Stomach smooth muscle (tissue), 2 donors: ENCODE data around the gene KCNN2.

Experiments
- H3K27ac ChIP-seq: one replicate; pipeline ENCODE4 v1.7.0; 2013; ENCODE audit warnings: mild to moderate bottlenecking, low read length, inconsistent platforms
- H3K27me3 ChIP-seq, 2 donors: one replicate each; pipeline ENCODE4 v1.7.0; 2013; ENCODE audit warnings: low read length in 2 of 2; ENCODE audit not compliant: insufficient read depth in 2 of 2, control insufficient read depth in 1 of 2
- H3K36me3 ChIP-seq, 2 donors: one replicate each; pipeline ENCODE4 v1.7.0; 2013; ENCODE audit warnings: low read length in 2 of 2; ENCODE audit not compliant: control insufficient read depth in 2 of 2, insufficient read depth in 2 of 2
- H3K4me1 ChIP-seq: one replicate; pipeline ENCODE4 v1.7.0; 2013; ENCODE audit warnings: low read length; ENCODE audit not compliant: control insufficient read depth, insufficient read depth
- H3K4me3 ChIP-seq, 2 donors: one replicate each; pipeline ENCODE4 v1.7.0; 2013; ENCODE audit warnings: low read length in 2 of 2
- H3K9ac ChIP-seq, 2 donors: one replicate each; pipeline ENCODE4 v1.7.0; 2013; ENCODE audit warnings: low read length in 2 of 2, mild to moderate bottlenecking in 1 of 2
- H3K9me3 ChIP-seq, 2 donors: one replicate each; pipeline ENCODE4 v1.7.0; 2013; ENCODE audit warnings: low read length in 2 of 2; ENCODE audit not compliant: control insufficient read depth in 2 of 2
- donor health status: healthy.
- donor health status: Pancreatic carcinoma.

The KCNN2 gene

GRCh38 chr5:114362197-114362976 is 517 bp downstream of the KCNN2 start:
- Histone ChIP-seq H3K9me3 (no peaks in the 10 kb centered on the region), H3K36me3 (no peaks in the 10 kb centered on the region), H3K4me3 (peak overlapping the region; percentile 72 to 83), H3K27me3 (peaks cover 2 to 25% of the 10 kb centered on the region in 2 donors), H3K4me1 (peaks cover 23% of the 10 kb centered on the region), H3K9ac (no peak overlapping the region), H3K27ac (peak overlapping the region; percentile 18)

GRCh38 chr5:114362977-114363761 is 1.3 kb downstream of the KCNN2 start:
- Histone ChIP-seq H3K27me3 (peaks cover 2 to 25% of the 10 kb centered on the region in 2 donors), H3K4me1 (peaks cover 23% of the 10 kb centered on the region), H3K9me3 (no peaks in the 10 kb centered on the region), H3K9ac (no peak overlapping the region), H3K4me3 (peak overlapping the region; percentile 72 to 83), H3K36me3 (no peaks in the 10 kb centered on the region), H3K27ac (no peak overlapping the region)

GRCh38 chr5:114363837-114364236 is 2.0 kb downstream of the KCNN2 start:
- H3K27ac ChIP-seq, result no peak overlapping the region
- no peak overlapping the region for H3K9ac ChIP-seq
- peaks cover 2 to 25% of the 10 kb centered on the region in 2 donors for H3K27me3 ChIP-seq
- H3K4me1 ChIP-seq, result peaks cover 23% of the 10 kb centered on the region
- no peaks in the 10 kb centered on the region for H3K9me3 ChIP-seq
- no peaks in the 10 kb centered on the region for H3K36me3 ChIP-seq
- H3K4me3 ChIP-seq, result peak overlapping the region; percentile 72 to 83

- Histone ChIP-seq H3K27ac (no peak overlapping the region), H3K27me3 (peaks cover 0 to 11% of the 10 kb centered on the region in 2 donors), H3K9me3 (no peaks in the 10 kb centered on the region)
These were observed 5.2 kb downstream of the KCNN2 start for GRCh38 chr5:114367029-114367428.

GRCh38 chr5:114369680-114370417 is 8.0 kb downstream of the KCNN2 start:
- no peak overlapping the region for H3K4me3 ChIP-seq
- no peaks in the 10 kb centered on the region for H3K36me3 ChIP-seq
- H3K9me3 ChIP-seq, result no peaks in the 10 kb centered on the region
- no peak overlapping the region for H3K9ac ChIP-seq
- H3K4me1 ChIP-seq, result no peaks in the 10 kb centered on the region
- H3K27me3 ChIP-seq, result peaks cover 0 to 3% of the 10 kb centered on the region in 2 donors
- no peak overlapping the region for H3K27ac ChIP-seq

More at GRCh38 chr5:114367029-114367428, 5.2 kb downstream of the KCNN2 start:
- H3K36me3 ChIP-seq, result no peaks in the 10 kb centered on the region
- H3K4me3 ChIP-seq, result no peak overlapping the region
- peaks cover 18% of the 10 kb centered on the region for H3K4me1 ChIP-seq
- no peak overlapping the region for H3K9ac ChIP-seq

GRCh38 chr5:114377050-114377844 is 15.4 kb downstream of the KCNN2 start:
- Histone ChIP-seq H3K36me3 (no peaks in the 10 kb centered on the region), H3K27me3 (no peaks in the 10 kb centered on the region), H3K9me3 (no peaks in the 10 kb centered on the region), H3K27ac (no peak overlapping the region), H3K4me1 (no peaks in the 10 kb centered on the region), H3K4me3 (no peak overlapping the region), H3K9ac (no peak overlapping the region)

GRCh38 chr5:114377946-114378345 is 16.1 kb downstream of the KCNN2 start:
- Histone ChIP-seq H3K27ac (no peak overlapping the region), H3K36me3 (no peaks in the 10 kb centered on the region), H3K9ac (no peak overlapping the region), H3K9me3 (no peaks in the 10 kb centered on the region), H3K4me3 (no peak overlapping the region), H3K27me3 (no peaks in the 10 kb centered on the region), H3K4me1 (no peaks in the 10 kb centered on the region)

GRCh38 chr5:114380721-114381120 is 18.9 kb downstream of the KCNN2 start:
- Histone ChIP-seq H3K4me3 (no peak overlapping the region), H3K27ac (no peak overlapping the region), H3K9ac (no peak overlapping the region), H3K9me3 (no peaks in the 10 kb centered on the region), H3K36me3 (no peaks in the 10 kb centered on the region), H3K27me3 (no peaks in the 10 kb centered on the region), H3K4me1 (no peaks in the 10 kb centered on the region)

GRCh38 chr5:114387433-114387832 is 25.6 kb downstream of the KCNN2 start:
- no peak overlapping the region for H3K4me3 ChIP-seq
- H3K9me3 ChIP-seq, result no peaks in the 10 kb centered on the region
- no peaks in the 10 kb centered on the region for H3K4me1 ChIP-seq
- H3K9ac ChIP-seq, result no peak overlapping the region
- no peaks in the 10 kb centered on the region for H3K36me3 ChIP-seq
- H3K27ac ChIP-seq, result no peak overlapping the region
- no peaks in the 10 kb centered on the region for H3K27me3 ChIP-seq

- H3K4me1 ChIP-seq, result no peaks in the 10 kb centered on the region
These were observed 28.6 kb downstream of the KCNN2 start for GRCh38 chr5:114390431-114390830.

More at GRCh38 chr5:114390431-114390830, 28.6 kb downstream of the KCNN2 start:
- Histone ChIP-seq H3K9ac (no peak overlapping the region), H3K9me3 (no peaks in the 10 kb centered on the region), H3K36me3 (no peaks in the 10 kb centered on the region), H3K4me3 (no peak overlapping the region), H3K27me3 (no peaks in the 10 kb centered on the region), H3K27ac (no peak overlapping the region)
